Suprapubic skin (tissue), 4 donors: ENCODE measurements around the gene TDP2. TPM values are rescaled to one million over a fixed set of nuclear protein-coding genes. Genes with fewer than 3 reads are reported as not detected.

ENCODE experiments used
- DNase-seq, 2 donors: peaks; one replicate each; pipeline ENCODE4 v3.0.0-alpha.2; 2019; ENCODE audit warnings: low spot score in 2 of 2
- H3K27ac ChIP-seq: fragments of 200-600 bp; sonication (generic); one replicate; pipeline ENCODE4 v1.5.1; 2019
- H3K27me3 ChIP-seq: fragments of 200-600 bp; sonication (generic); one replicate; pipeline ENCODE4 v1.5.1; 2019
- H3K36me3 ChIP-seq: fragments of 200-600 bp; sonication (generic); one replicate; pipeline ENCODE4 v1.5.1; 2019
- H3K4me1 ChIP-seq: fragments of 200-600 bp; sonication (generic); one replicate; pipeline ENCODE4 v1.5.1; 2019
- H3K4me3 ChIP-seq: fragments of 200-600 bp; sonication (generic); one replicate; pipeline ENCODE4 v1.5.1; 2019; ENCODE audit warnings: mild to moderate bottlenecking
- H3K9me3 ChIP-seq: fragments of 200-600 bp; sonication (generic); one replicate; pipeline ENCODE4 v1.5.1; 2019
- EP300 ChIP-seq: sonication (generic); formaldehyde crosslinking; IDR thresholded peaks from one replicate; pipeline ENCODE4 v1.6.1; 2017; ENCODE audit warnings: antibody characterized with exemption
- POLR2A ChIP-seq, 2 donors: fragments of 450-650 bp; IDR thresholded peaks; one replicate each; pipeline ENCODE4 v1.6.1; 2017; ENCODE audit warnings: antibody characterized with exemption in 2 of 2, mild to moderate bottlenecking in 2 of 2, moderate library complexity in 2 of 2
- POLR2AphosphoS5 ChIP-seq, 3 donors: sonication (generic); formaldehyde crosslinking; IDR thresholded peaks; one replicate each; pipeline ENCODE4 v1.6.1; 2017; ENCODE audit warnings: antibody characterized with exemption in 3 of 3
- WGBS: methylation state at CpG from one replicate; pipeline ENCODE4 v1.1.5; 2018; 5-methylcytosine and 5-hydroxymethylcytosine counted together
- total RNA-seq, 4 donors: library from RNA; depleted of rRNA; stranded (reverse); fragments of >200 nt; gene quantifications; one replicate each; pipeline ENCODE4 v1.1.0, GENCODE V29; 2016
- TF ChIP-seq, protein P1 (sequence below), 2 donors: fragments of 200-600 bp in 1 of 2; fragments of 450-650 bp in 1 of 2; sonication (generic) in 1 of 2; IDR thresholded peaks; one replicate each; pipeline ENCODE4 v1.5.1; 2016 to 2019; ENCODE audit warnings: antibody characterized with exemption in 2 of 2, mild to moderate bottlenecking in 1 of 2, moderate library complexity in 1 of 2

TDP2 gene
- total RNA-seq, 4 donors from 2014 or later: 15.3 to 26.2 (median 23.8) TPM

DNA sequence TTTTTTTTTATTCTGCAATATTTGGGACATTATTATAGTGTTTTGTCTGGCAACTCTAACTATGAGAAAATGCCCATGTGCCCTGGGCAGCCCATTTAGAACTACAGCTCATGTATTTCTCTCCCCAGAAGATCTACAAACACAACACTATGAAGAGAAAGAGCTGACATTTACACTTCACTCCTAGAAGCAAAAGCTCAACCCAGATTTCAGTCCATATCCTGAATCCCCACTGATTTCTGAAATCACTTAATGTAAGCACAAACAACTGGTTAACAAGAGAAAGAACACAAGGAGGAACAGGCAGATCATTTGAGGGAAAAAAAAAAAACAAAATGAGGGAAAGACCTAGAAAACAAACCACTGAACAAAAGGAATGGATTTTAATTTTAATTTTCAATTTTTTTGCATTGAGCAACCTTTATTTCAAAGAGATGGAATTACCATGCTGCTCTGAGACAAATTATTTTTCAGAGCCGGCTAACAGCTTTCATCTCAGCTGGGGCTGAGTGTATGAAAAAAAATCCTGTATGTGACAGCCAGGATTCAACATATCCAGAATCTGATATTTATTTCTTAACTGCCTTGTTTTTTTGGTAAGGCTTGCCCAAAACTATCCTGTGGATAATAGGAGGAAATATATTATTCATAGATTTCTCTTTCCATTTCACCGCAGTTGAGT lies 53.2 kb downstream of the TDP2 start:
- H3K4me3 ChIP-seq: no peak overlapping the region
- DNase-seq: no peak
- no peak overlapping the region for H3K27ac ChIP-seq
- no peaks in the 10 kb centered on the region for H3K9me3 ChIP-seq
- no peaks in the 10 kb centered on the region for H3K4me1 ChIP-seq
- no peaks in the 10 kb centered on the region for H3K36me3 ChIP-seq
- WGBS: 65% methylated on average over 2 of the region's 2 CpGs
- H3K27me3 ChIP-seq: no peaks in the 10 kb centered on the region
- no peak for TF ChIP-seq POLR2A (IDR thresholded peaks at IDR 0.05)
- no peak for TF ChIP-seq EP300
- TF ChIP-seq POLR2AphosphoS5 (IDR thresholded peaks at IDR 0.05): no peak
- TF ChIP-seq, protein P1, sequence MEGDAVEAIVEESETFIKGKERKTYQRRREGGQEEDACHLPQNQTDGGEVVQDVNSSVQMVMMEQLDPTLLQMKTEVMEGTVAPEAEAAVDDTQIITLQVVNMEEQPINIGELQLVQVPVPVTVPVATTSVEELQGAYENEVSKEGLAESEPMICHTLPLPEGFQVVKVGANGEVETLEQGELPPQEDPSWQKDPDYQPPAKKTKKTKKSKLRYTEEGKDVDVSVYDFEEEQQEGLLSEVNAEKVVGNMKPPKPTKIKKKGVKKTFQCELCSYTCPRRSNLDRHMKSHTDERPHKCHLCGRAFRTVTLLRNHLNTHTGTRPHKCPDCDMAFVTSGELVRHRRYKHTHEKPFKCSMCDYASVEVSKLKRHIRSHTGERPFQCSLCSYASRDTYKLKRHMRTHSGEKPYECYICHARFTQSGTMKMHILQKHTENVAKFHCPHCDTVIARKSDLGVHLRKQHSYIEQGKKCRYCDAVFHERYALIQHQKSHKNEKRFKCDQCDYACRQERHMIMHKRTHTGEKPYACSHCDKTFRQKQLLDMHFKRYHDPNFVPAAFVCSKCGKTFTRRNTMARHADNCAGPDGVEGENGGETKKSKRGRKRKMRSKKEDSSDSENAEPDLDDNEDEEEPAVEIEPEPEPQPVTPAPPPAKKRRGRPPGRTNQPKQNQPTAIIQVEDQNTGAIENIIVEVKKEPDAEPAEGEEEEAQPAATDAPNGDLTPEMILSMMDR (IDR thresholded peaks at IDR 0.05): no peak

DNA sequence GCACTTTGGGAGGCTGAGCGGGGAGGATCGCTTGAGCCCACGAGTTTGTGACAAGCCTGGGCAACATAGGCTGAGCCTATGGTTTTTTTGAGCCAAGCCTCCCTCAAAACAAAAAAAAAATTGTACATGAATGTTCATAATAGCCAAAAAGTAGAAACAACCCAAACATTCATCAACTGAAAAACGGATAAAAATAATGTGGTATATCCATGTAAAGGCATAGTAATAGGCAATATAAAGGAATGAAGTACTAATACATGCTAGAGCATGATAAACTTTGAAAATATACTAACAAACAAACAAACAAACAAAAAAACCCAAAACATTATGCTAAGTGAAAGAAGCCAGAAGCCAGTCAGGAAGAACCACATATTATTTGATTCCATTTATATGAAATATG lies 56.0 kb downstream of the TDP2 start:
- TF ChIP-seq EP300 (no peak), POLR2AphosphoS5 (IDR thresholded peaks at IDR 0.05) (no peak), POLR2A (IDR thresholded peaks at IDR 0.05) (no peak)
- TF ChIP-seq, protein P1 (IDR thresholded peaks at IDR 0.05): no peak
- no peak overlapping the region for H3K27ac ChIP-seq
- H3K9me3 ChIP-seq: no peaks in the 10 kb centered on the region
- WGBS: 93% methylated on average over 4 of the region's 4 CpGs
- no peak for DNase-seq
- no peak overlapping the region for H3K4me3 ChIP-seq
- no peaks in the 10 kb centered on the region for H3K4me1 ChIP-seq
- no peaks in the 10 kb centered on the region for H3K36me3 ChIP-seq
- no peaks in the 10 kb centered on the region for H3K27me3 ChIP-seq

DNA sequence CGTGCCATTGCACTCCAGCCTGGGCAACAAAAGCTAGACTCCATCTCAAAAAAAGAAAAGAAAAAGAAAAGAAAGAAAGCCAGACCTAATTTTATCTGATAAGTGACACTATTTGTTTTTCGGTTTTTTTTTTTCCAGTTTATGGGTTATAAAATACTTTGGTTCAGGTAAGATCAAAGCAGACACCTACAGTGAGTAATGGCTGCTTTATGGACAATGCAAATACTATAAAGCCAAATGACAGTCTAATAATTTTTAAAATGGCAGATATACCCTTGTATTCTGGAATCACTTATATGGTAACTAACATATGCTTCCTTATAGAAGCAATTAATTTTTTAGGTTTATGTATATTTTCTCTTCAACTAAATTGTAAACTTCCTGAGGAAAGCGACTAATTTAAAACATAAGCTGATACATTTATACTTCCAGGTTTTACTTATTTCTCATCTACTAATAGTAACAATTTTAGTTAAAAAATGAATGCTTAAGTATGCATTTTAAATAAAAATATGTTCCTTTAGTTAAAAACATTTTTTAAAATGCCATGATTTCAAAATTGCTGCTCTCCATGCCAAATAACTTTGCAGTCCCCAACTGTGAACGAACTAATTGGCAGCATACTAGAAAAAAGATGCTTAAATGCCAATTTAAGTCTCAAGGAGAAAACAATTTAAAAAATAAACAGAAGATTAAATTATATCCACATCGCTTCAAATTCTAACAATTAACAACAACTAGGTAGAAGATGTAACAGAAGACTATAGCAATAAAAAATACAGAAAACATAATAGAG lies 59.2 kb downstream of the TDP2 start:
- no peak overlapping the region for H3K27ac ChIP-seq
- WGBS: 84% methylated on average over 5 of the region's 5 CpGs
- H3K36me3 ChIP-seq: no peaks in the 10 kb centered on the region
- H3K27me3 ChIP-seq: no peaks in the 10 kb centered on the region
- H3K4me3 ChIP-seq: no peak overlapping the region
- TF ChIP-seq, protein P1 (IDR thresholded peaks at IDR 0.05): no peak
- TF ChIP-seq EP300 (no peak), POLR2A (IDR thresholded peaks at IDR 0.05) (no peak), POLR2AphosphoS5 (IDR thresholded peaks at IDR 0.05) (no peak)
- H3K9me3 ChIP-seq: no peaks in the 10 kb centered on the region
- H3K4me1 ChIP-seq: no peaks in the 10 kb centered on the region
- DNase-seq: no peak

DNA sequence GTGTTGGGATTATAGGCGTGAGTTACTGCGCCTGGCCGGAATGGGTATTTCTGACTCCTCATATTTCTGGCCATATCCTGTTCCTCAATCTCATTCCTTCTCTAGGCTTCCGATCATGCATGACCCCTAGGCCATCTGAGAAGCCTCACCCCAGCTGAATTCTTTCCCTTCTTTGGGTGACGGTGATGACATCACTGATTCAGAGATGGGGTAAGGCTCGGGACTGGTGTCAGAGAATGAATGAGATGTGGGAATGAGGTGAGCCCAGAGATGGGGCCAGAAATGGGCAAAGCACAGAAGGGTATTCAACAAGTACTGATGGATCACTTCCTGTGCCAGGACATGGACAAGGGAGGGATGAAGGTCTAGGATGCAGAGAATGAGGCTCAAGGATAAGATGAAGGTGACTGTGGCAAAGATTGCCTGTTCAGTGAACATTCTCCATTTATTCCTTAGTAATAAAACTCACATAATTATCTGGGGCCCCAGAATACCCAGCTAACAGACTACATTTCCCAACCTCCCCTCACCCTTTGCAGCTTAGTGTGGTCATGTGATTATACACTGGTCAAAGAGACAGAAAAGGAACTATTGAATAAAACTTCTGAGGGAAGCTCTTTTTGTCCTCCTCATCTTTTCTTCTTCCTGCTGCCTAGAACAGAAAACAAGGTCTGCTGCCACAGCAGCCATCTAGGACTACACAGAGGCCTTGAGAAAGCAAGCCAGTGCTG lies 60.3 kb downstream of the TDP2 start:
- Histone ChIP-seq H3K27me3 (no peaks in the 10 kb centered on the region), H3K4me1 (no peaks in the 10 kb centered on the region), H3K9me3 (no peaks in the 10 kb centered on the region), H3K4me3 (no peak overlapping the region), H3K27ac (no peak overlapping the region), H3K36me3 (no peaks in the 10 kb centered on the region)
- TF ChIP-seq POLR2A (IDR thresholded peaks at IDR 0.05): no peak
- TF ChIP-seq, protein P1 (IDR thresholded peaks at IDR 0.05): no peak
- TF ChIP-seq EP300: no peak
- TF ChIP-seq POLR2AphosphoS5 (IDR thresholded peaks at IDR 0.05): no peak
- DNase-seq: no peak
- WGBS: 91% methylated on average over 6 of the region's 6 CpGs

DNA sequence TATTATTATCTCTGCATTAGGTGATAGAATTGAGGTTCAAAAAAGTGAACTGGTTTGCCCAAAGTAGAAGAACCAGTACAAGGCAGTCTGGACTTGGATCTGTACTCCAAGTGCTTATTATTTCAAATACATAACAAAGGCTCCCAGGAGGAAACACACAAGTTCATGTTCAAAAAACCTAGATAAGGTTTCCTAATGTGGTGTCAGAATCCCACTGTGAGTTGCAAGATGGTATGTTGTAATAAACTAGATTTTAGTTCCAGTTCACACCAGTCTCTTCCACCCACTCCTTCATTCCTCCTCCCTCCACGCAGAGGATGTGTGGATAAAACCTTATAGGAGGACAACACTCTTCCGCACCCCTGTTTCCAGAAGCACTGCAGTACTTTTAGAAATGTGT lies 63.5 kb downstream of the TDP2 start:
- H3K27me3 ChIP-seq: no peaks in the 10 kb centered on the region
- TF ChIP-seq POLR2AphosphoS5 (IDR thresholded peaks at IDR 0.05) (no peak), EP300 (no peak), POLR2A (IDR thresholded peaks at IDR 0.05) (no peak)
- TF ChIP-seq, protein P1 (IDR thresholded peaks at IDR 0.05): no peak
- no peak overlapping the region for H3K4me3 ChIP-seq
- no peak for DNase-seq
- H3K4me1 ChIP-seq: no peaks in the 10 kb centered on the region
- H3K27ac ChIP-seq: no peak overlapping the region
- no peaks in the 10 kb centered on the region for H3K36me3 ChIP-seq
- WGBS: 97% methylated on average over 2 of the region's 2 CpGs
- H3K9me3 ChIP-seq: no peaks in the 10 kb centered on the region
